HEK293 (cell line): Measurements from ENCODE around the gene ZNF747.
A peak's percentile ranks its signal among the peaks of the same experiment; 100 is the strongest.

ENCODE experiments used
- CTCF ChIA-PET: fragments of 350-600 bp; formaldehyde crosslinking; extraction: SDS; loops from one replicate; lab custom pipeline; 2021; ENCODE audit warnings: antibody characterized with exemption; lab: Yijun Ruan, JAX
- POLR2A ChIA-PET: fragments of 300-600 bp; formaldehyde crosslinking; extraction: SDS; loops from one replicate; lab custom pipeline; 2020; ENCODE audit warnings: antibody characterized with exemption, inconsistent platforms; lab: Yijun Ruan, JAX
- H3K27ac ChIP-seq: fragments of 200-500 bp; sonication (Bioruptor generic); 2 replicates; pipeline ENCODE4 v1.5.1; 2014; ENCODE audit warnings: low read depth, low read length, control low read depth, inconsistent platforms; ENCODE audit errors: extremely low read depth
- H3K36me3 ChIP-seq, 2 experiments: fragments of 200-500 bp in 1 of 2; sonication (Bioruptor generic) in 1 of 2; 1 replicate in 1 of 2; 2 replicates in 1 of 2; pipeline ENCODE4 v1.5.1; 2014 to 2017; ENCODE audit warnings: inconsistent platforms in 2 of 2, low read length in 2 of 2; ENCODE audit not compliant: control insufficient read depth in 2 of 2, insufficient read depth in 1 of 2
- H3K4me1 ChIP-seq: fragments of 200-500 bp; sonication (Bioruptor generic); 2 replicates; pipeline ENCODE4 v1.5.1; 2014; ENCODE audit warnings: mild to moderate bottlenecking, low read length, inconsistent platforms; ENCODE audit not compliant: control insufficient read depth, insufficient read depth
- H3K4me3 ChIP-seq: 2 replicates; pipeline ENCODE4 v1.5.1; 2011; ENCODE audit warnings: low read depth, mild to moderate bottlenecking, control low read depth, low read length, moderate library complexity
- H3K9me3 ChIP-seq: fragments of 200-500 bp; sonication (Bioruptor generic); 2 replicates; pipeline ENCODE4 v1.5.1; 2014; ENCODE audit warnings: low read depth, low read length, inconsistent platforms; ENCODE audit not compliant: control insufficient read depth, insufficient read depth
- EGR2 ChIP-seq: fragments of 450-650 bp; formaldehyde crosslinking; IDR thresholded peaks from 2 replicates; pipeline ENCODE4 v1.5.1; 2016; ENCODE audit warnings: low read depth, missing biosample characterization, missing genetic modification characterization
- GLIS1 ChIP-seq: fragments of 450-650 bp; formaldehyde crosslinking; IDR thresholded peaks from 2 replicates; pipeline ENCODE4 v1.5.1; 2016; ENCODE audit warnings: missing biosample characterization, missing genetic modification characterization
- HOXA7 ChIP-seq: sonication (generic); formaldehyde crosslinking; IDR thresholded peaks from 2 replicates; pipeline ENCODE4 v1.8.1; 2022; ENCODE audit warnings: missing genetic modification reagents, borderline replicate concordance
- IKZF3 ChIP-seq: fragments of 450-650 bp; IDR thresholded peaks from 2 replicates; pipeline ENCODE4 v1.5.0; 2018; ENCODE audit warnings: missing biosample characterization, mild to moderate bottlenecking, missing genetic modification characterization, moderate library complexity
- PRDM4 ChIP-seq: fragments of 450-650 bp; formaldehyde crosslinking; IDR thresholded peaks from 2 replicates; pipeline ENCODE4 v1.5.1; 2017; ENCODE audit warnings: missing biosample characterization, missing genetic modification characterization
- RBAK ChIP-seq: fragments of 450-650 bp; formaldehyde crosslinking; IDR thresholded peaks from 2 replicates; pipeline ENCODE4 v1.5.1; 2016; ENCODE audit warnings: missing biosample characterization, missing genetic modification characterization
- SCRT2 ChIP-seq: fragments of 450-650 bp; formaldehyde crosslinking; IDR thresholded peaks from 2 replicates; pipeline ENCODE4 v1.5.1; 2016; ENCODE audit warnings: missing biosample characterization, missing genetic modification characterization
- SETDB1 ChIP-seq: IDR thresholded peaks from one replicate; pipeline ENCODE4 v1.6.1; 2017; ENCODE audit warnings: mild to moderate bottlenecking, low read length, moderate library complexity, mixed read lengths; ENCODE audit not compliant: insufficient read length
- SP7 ChIP-seq: fragments of 450-650 bp; formaldehyde crosslinking; IDR thresholded peaks from 2 replicates; pipeline ENCODE4 v1.5.1; 2016; ENCODE audit warnings: missing biosample characterization, missing genetic modification characterization
- YY1 ChIP-seq: fragments of 450-650 bp; formaldehyde crosslinking; IDR thresholded peaks from 2 replicates; pipeline ENCODE4 v1.5.1; 2018; ENCODE audit warnings: missing biosample characterization, missing genetic modification characterization
- ZBTB11 ChIP-seq: fragments of 450-650 bp; formaldehyde crosslinking; conservative IDR thresholded peaks from 2 replicates; pipeline ENCODE4 v1.5.1; 2016; ENCODE audit warnings: low read depth, missing biosample characterization, missing genetic modification characterization
- ZBTB7A ChIP-seq: fragments of 450-650 bp; formaldehyde crosslinking; IDR thresholded peaks from 2 replicates; pipeline ENCODE4 v1.5.1; 2016; ENCODE audit warnings: low read depth, missing biosample characterization, missing genetic modification characterization
- ZNF10 ChIP-seq: fragments of 450-650 bp; formaldehyde crosslinking; IDR thresholded peaks from 2 replicates; pipeline ENCODE4 v1.5.1; 2017; ENCODE audit warnings: missing biosample characterization, missing genetic modification characterization
- ZNF19 ChIP-seq: fragments of 450-650 bp; formaldehyde crosslinking; IDR thresholded peaks from 2 replicates; pipeline ENCODE4; 2016; ENCODE audit warnings: missing biosample characterization, missing genetic modification characterization, low read depth
- ZNF274 ChIP-seq, 2 experiments: fragments of 200-500 bp in 1 of 2; fragments of 450-650 bp in 1 of 2; sonication (Bioruptor generic) in 1 of 2; formaldehyde crosslinking in 1 of 2; IDR thresholded peaks; 2 replicates each; pipeline versions ENCODE4 v1.5.1 to v1.6.1; 2014 to 2016; ENCODE audit warnings: borderline replicate concordance in 1 of 2, inconsistent platforms in 1 of 2, low read length in 1 of 2, missing biosample characterization in 1 of 2, missing genetic modification characterization in 1 of 2
- ZNF37A ChIP-seq: fragments of 450-650 bp; IDR thresholded peaks from 2 replicates; pipeline ENCODE4 v1.5.1; 2018; ENCODE audit warnings: missing biosample characterization, missing genetic modification characterization
- ZNF549 ChIP-seq: fragments of 450-650 bp; IDR thresholded peaks from 2 replicates; pipeline ENCODE4 v1.5.1; 2018; ENCODE audit warnings: missing biosample characterization, missing genetic modification characterization, mild to moderate bottlenecking, inconsistent platforms, moderate library complexity
- ZNF580 ChIP-seq: fragments of 450-650 bp; formaldehyde crosslinking; IDR thresholded peaks from 2 replicates; pipeline ENCODE4 v1.5.1; 2016; ENCODE audit warnings: missing biosample characterization, missing genetic modification characterization
- ZNF623 ChIP-seq: fragments of 450-650 bp; formaldehyde crosslinking; IDR thresholded peaks from 2 replicates; pipeline ENCODE4 v1.5.1; 2016; ENCODE audit warnings: missing biosample characterization, missing genetic modification characterization
- ZNF639 ChIP-seq: fragments of 450-650 bp; formaldehyde crosslinking; IDR thresholded peaks from 2 replicates; pipeline ENCODE4 v1.5.1; 2016; ENCODE audit warnings: missing biosample characterization, missing genetic modification characterization
- ZNF843 ChIP-seq: fragments of 450-650 bp; formaldehyde crosslinking; IDR thresholded peaks from 2 replicates; pipeline ENCODE4 v1.5.1; 2016; ENCODE audit warnings: missing biosample characterization, missing genetic modification characterization
- ZSCAN23 ChIP-seq: fragments of 450-650 bp; formaldehyde crosslinking; IDR thresholded peaks from 2 replicates; pipeline ENCODE4 v1.5.1; 2016; ENCODE audit warnings: missing biosample characterization, missing genetic modification characterization

Gene ZNF747

GRCh38 chr16:30557957-30558788 lies 23.5 kb upstream of the ZNF747 start, which contains the start of gene ZNF764 (continued):
- TF ChIP-seq IKZF3 (tag by site-specific recombination) (peak; percentile 44), SP7 (tag by site-specific recombination) (peak; percentile 76; the same call in 1 of the 2 replicates), SCRT2 (tag by site-specific recombination) (peak; percentile 56; the same call in 1 of the 2 replicates), ZNF10 (tag by site-specific recombination) (peak; percentile 35; the same call in 1 of the 2 replicates), ZNF843 (tag by site-specific recombination) (no peak; the same call in 1 of the 2 replicates), ZNF274 (IDR thresholded peaks at IDR 0.05; ENCODE audit: low read length) (no peak), ZNF274 (tag by site-specific recombination; IDR thresholded peaks at IDR 0.05; ENCODE audit: borderline replicate concordance) (no peak), RBAK (no peak), ZNF19 (tag by site-specific recombination) (no peak), PRDM4 (tag by site-specific recombination) (peak; percentile 56), ZBTB11 (tag by site-specific recombination) (peak; percentile 91), EGR2 (tag by site-specific recombination) (peak; percentile 84), ZNF580 (peak; percentile 95), ZNF37A (no peak), YY1 (tag by site-specific recombination) (peak; percentile 98)

GRCh38 chr16:30557707-30557956 lies 23.0 kb upstream of the ZNF747 start:
- ChIA-PET POLR2A (interaction anchor here (0.6 to 3.9 kb wide), 15 partner anchors 9 to 187 kb away, joined by 3 to 69 read pairs (median 10); partner anchors contain the start of genes DCTPP1, ZNF688 and ZNF747), CTCF (interaction anchor here (0.9 to 2.0 kb wide), 7 partner anchors 15 to 136 kb away, joined by 3 to 6 read pairs (median 4); no protein-coding TSS in a partner anchor)
- peaks cover 9 to 37% of the 10 kb centered on the region in 2 experiments; a peak in 2 of 3 replicates for H3K36me3 ChIP-seq
- H3K4me3 ChIP-seq = peak overlapping the region; percentile 88
- H3K4me1 ChIP-seq = peaks cover 2% of the 10 kb centered on the region; the same call in 1 of the 2 replicates
- H3K9me3 ChIP-seq = no peaks in the 10 kb centered on the region
- peak overlapping the region; percentile 98 for H3K27ac ChIP-seq
- no peak for TF ChIP-seq ZNF623 (tag by site-specific recombination)
- 0 out of 2 replicates have a peak, but pooled peaks have one; percentile 34 for TF ChIP-seq GLIS1 (tag by site-specific recombination)
- TF ChIP-seq HOXA7 = no peak
- no peak for TF ChIP-seq ZNF549 (tag by site-specific recombination)
- no peak for TF ChIP-seq SETDB1
- TF ChIP-seq ZNF639 (tag by site-specific recombination) = no peak
- no peak for TF ChIP-seq ZBTB7A
- TF ChIP-seq ZSCAN23 (tag by site-specific recombination) = no peak
- TF ChIP-seq, all 188 proteins: peak for 1
